Lower lobe of right lung (tissue), 2 donors: ENCODE results near the gene CREB3L2. TPM values are rescaled to one million over a fixed set of nuclear protein-coding genes. Genes with fewer than 3 reads are reported as not detected.
"Not testable (repeated sequence)": the region's sequence is repeated elsewhere in the genome, so short reads cannot be mapped to it uniquely, and the experiment has no call there.

Experiments used
- ATAC-seq, 2 donors: fragments of 200-7000 bp; cut with Tn5 transposase; one replicate each; pipeline ENCODE4 v1.9.1; 2020 to 2022; ENCODE audit warnings: mild to moderate bottlenecking in 2 of 2, moderate library complexity in 2 of 2
- DNase-seq: peaks from one replicate; pipeline ENCODE4 v3.0.0-alpha.2; 2020
- H3K27ac ChIP-seq: fragments of 200-600 bp; one replicate; pipeline ENCODE4 v1.8.0; 2022
- H3K27me3 ChIP-seq: fragments of 200-600 bp; one replicate; pipeline ENCODE4 v1.8.0; 2022; ENCODE audit warnings: low read depth
- H3K36me3 ChIP-seq: fragments of 200-600 bp; one replicate; pipeline ENCODE4 v1.8.0; 2022; ENCODE audit warnings: mild to moderate bottlenecking
- H3K4me1 ChIP-seq: fragments of 200-600 bp; one replicate; pipeline ENCODE4 v1.8.0; 2022
- H3K4me3 ChIP-seq: fragments of 200-600 bp; one replicate; pipeline ENCODE4 v1.8.0; 2022; ENCODE audit warnings: mild to moderate bottlenecking
- H3K9me3 ChIP-seq: fragments of 200-600 bp; one replicate; pipeline ENCODE4 v1.8.0; 2022
- intact Hi-C: fragments of 100-400 bp; cut with DNase I; formaldehyde crosslinking; loops from one replicate; pipeline ENCODE4 v1.11.0; 2022
- total RNA-seq: library from RNA; stranded (reverse); fragmentation: NEBNext Ultra II Directional; extraction: Animal tissue kit (Norgen Biotek cat#: 25700); gene quantifications from one replicate; pipeline ENCODE4 v1.2.1, GENCODE V29; 2021
- TF ChIP-seq, protein P1 (sequence below): fragments of 200-600 bp; IDR thresholded peaks from one replicate; pipeline ENCODE4 v1.8.0; 2022; ENCODE audit warnings: antibody characterized with exemption, mild to moderate bottlenecking
- donor health status: DM: no; HTN: yes; CAD: no; lungs with severe emphysema.

The CREB3L2 gene
- total RNA-seq, 1 donor from 2014 or later, result 48.9 TPM

DNA sequence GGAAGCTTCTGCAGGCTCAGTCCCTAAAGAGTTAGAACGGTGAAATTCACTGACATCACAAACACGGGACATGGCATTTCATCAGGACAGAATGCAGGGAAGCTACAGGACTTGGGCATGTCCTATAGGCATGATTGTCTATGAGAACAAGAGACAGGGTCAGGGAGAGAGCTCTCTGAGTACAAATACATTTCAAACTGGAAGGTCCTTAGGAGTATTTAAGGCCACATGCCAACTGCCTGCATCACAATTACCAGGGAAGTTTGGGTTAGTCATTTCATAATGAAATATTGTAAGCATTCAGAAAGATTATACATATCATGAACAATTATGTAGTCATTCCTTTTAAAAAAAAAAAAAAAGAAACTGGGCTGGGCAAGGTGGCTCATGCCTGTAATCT lies 71.3 kb downstream of the CREB3L2 start:
- intact Hi-C loops, result no loop called here
- no peak overlapping the region for H3K4me3 ChIP-seq
- H3K9me3 ChIP-seq, result no peaks in the 10 kb centered on the region
- TF ChIP-seq, protein P1, sequence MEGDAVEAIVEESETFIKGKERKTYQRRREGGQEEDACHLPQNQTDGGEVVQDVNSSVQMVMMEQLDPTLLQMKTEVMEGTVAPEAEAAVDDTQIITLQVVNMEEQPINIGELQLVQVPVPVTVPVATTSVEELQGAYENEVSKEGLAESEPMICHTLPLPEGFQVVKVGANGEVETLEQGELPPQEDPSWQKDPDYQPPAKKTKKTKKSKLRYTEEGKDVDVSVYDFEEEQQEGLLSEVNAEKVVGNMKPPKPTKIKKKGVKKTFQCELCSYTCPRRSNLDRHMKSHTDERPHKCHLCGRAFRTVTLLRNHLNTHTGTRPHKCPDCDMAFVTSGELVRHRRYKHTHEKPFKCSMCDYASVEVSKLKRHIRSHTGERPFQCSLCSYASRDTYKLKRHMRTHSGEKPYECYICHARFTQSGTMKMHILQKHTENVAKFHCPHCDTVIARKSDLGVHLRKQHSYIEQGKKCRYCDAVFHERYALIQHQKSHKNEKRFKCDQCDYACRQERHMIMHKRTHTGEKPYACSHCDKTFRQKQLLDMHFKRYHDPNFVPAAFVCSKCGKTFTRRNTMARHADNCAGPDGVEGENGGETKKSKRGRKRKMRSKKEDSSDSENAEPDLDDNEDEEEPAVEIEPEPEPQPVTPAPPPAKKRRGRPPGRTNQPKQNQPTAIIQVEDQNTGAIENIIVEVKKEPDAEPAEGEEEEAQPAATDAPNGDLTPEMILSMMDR, result no peak
- no peaks in the 10 kb centered on the region for H3K27me3 ChIP-seq
- H3K36me3 ChIP-seq, result peaks cover 26% of the 10 kb centered on the region
- H3K27ac ChIP-seq, result no peak overlapping the region
- H3K4me1 ChIP-seq, result peaks cover 54% of the 10 kb centered on the region
- ATAC-seq, result no peak
- DNase-seq, result no peak

DNA sequence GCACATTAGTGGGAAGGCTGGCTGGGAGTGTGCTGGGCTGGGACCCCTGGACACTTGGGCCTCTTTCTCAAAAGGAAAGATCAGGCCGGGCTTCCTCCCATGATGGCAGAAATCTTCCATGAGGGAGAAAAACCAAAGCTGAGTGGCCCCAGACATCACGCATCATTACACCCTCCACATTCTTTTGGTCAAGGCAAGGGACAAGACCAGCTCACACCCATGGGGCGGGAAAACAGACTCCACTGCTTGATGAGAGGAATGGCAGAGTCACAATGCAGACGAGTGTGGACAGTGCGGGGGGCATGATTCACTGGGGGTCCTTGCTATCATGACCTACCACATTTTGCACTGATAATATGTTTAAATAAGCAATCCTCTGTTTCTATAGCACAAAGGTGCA lies 73.3 kb downstream of the CREB3L2 start:
- Histone ChIP-seq H3K27ac (no peak overlapping the region), H3K9me3 (no peaks in the 10 kb centered on the region), H3K4me1 (peaks cover 34% of the 10 kb centered on the region), H3K4me3 (no peak overlapping the region), H3K27me3 (no peaks in the 10 kb centered on the region), H3K36me3 (peaks cover 43% of the 10 kb centered on the region)
- DNase-seq (no peak), ATAC-seq (no peak)
- intact Hi-C loops, result no loop called here
- TF ChIP-seq, protein P1, result no peak

DNA sequence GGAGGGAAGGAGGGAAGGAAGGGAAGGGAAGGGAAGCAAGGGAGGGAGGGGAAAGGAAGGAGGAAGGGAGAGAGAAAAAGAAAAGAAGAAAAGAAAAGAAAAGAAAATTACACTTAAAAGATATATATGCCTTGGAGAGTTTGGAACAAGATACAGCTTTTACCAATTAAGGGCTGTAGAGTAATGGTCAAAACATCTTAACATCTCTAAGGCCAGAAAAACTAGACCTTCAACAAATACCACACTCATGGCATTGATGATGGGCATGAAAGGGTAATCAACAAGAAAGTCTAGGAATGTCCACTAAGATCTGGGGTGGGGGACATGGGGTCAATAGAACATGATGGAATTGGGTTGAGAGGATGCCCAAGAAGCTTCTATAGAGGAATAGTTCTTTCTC lies 74.5 kb downstream of the CREB3L2 start:
- ATAC-seq (no peak), DNase-seq (no peak)
- H3K27ac ChIP-seq, result no peak overlapping the region
- intact Hi-C loops, result no loop called here
- no peak overlapping the region for H3K4me3 ChIP-seq
- TF ChIP-seq, protein P1, result no peak
- peaks cover 22% of the 10 kb centered on the region for H3K4me1 ChIP-seq
- H3K36me3 ChIP-seq, result peaks cover 43% of the 10 kb centered on the region
- H3K27me3 ChIP-seq, result no peaks in the 10 kb centered on the region
- H3K9me3 ChIP-seq, result no peaks in the 10 kb centered on the region

DNA sequence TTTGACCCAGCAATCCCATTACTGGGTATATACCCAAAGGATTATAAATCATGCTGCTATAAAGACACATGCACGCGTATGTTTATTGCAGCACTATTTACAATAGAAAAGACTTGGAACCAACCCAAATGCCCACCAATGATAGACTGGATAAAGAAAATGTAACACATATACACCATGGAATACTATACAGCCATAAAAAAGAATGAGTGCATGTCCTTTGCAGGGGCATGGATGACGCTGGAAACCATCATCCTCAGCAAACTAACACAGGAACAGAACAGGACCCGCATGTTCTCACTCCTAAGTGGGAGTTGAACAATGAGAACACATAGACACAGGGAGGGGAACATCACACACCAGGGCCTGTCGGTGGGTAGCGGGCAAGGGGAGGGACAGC lies 75.7 kb downstream of the CREB3L2 start:
- H3K27ac ChIP-seq, ATAC-seq, H3K27me3 ChIP-seq, H3K9me3 ChIP-seq, intact Hi-C loops, DNase-seq, H3K4me3 ChIP-seq: not testable (repeated sequence)
- H3K36me3 ChIP-seq, result peaks cover 49% of the 10 kb centered on the region
- H3K4me1 ChIP-seq, result peaks cover 11% of the 10 kb centered on the region

DNA sequence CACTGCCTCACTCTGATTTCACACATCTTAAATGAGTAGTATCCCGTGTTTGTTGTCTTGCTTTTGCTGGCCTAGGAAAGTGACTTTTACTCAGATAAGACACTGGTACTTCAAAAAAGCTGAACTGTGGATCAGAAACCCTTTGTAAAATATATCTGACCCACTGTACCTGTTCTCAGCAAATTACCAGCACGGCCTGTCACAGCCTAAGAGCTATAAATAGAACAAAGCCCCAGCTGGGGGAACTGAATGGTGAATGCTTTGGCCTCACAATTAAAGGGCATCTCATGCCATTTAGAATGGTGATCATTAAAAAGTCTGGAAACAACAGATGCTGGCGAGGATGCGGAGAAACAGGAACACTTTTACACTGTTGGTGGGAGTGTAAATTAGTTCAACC lies 76.1 kb downstream of the CREB3L2 start:
- intact Hi-C loops, result no loop called here
- H3K4me1 ChIP-seq, result peaks cover 9% of the 10 kb centered on the region
- no peak for DNase-seq
- H3K9me3 ChIP-seq, result no peaks in the 10 kb centered on the region
- TF ChIP-seq, protein P1, result no peak
- H3K27ac ChIP-seq, result no peak overlapping the region
- peaks cover 49% of the 10 kb centered on the region for H3K36me3 ChIP-seq
- H3K4me3 ChIP-seq, result no peak overlapping the region
- no peaks in the 10 kb centered on the region for H3K27me3 ChIP-seq
- ATAC-seq, result no peak

DNA sequence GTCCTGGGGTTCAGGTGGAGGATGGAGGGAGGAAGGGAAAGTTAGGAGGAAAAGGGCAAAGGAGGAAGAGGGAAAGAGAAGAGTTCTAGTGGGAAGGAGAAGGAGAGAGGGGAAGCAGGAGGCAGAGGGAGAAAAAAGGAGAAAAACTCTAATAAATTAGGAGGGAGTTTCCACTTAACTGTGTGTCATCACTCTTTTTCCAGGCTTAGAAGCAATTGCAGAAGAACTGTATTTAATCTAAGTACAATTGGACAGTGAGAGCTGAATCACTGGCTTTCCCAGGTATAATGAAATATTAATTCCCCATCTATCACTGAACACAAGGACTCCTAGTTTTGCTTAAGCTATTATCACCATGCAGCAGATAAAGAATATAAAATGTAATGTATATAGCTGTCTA lies 76.8 kb downstream of the CREB3L2 start:
- DNase-seq, result no peak
- no peaks in the 10 kb centered on the region for H3K27me3 ChIP-seq
- TF ChIP-seq, protein P1, result no peak
- no peak overlapping the region for H3K27ac ChIP-seq
- H3K4me1 ChIP-seq, result peaks cover 2% of the 10 kb centered on the region
- no peak overlapping the region for H3K4me3 ChIP-seq
- no peaks in the 10 kb centered on the region for H3K9me3 ChIP-seq
- peaks cover 49% of the 10 kb centered on the region for H3K36me3 ChIP-seq
- no peak for ATAC-seq
- intact Hi-C loops, result no loop called here
